Epithelial cell of esophagus (primary cell): ENCODE results near the gene LHX2.
A peak's percentile ranks its signal among the peaks of the same experiment; 100 is the strongest.

ENCODE experiments used
- DNase-seq: peaks from one replicate; pipeline ENCODE4 v3.0.0; 2010; ENCODE audit warnings: low read depth
- H3K4me3 ChIP-seq: 2 replicates; pipeline ENCODE4 v1.5.1; 2011; ENCODE audit warnings: mild to moderate bottlenecking, low read length, control low read depth
- TF ChIP-seq, protein P1 (sequence below): IDR thresholded peaks from 2 replicates; pipeline ENCODE4 v1.5.1; 2011; ENCODE audit warnings: low read depth, mild to moderate bottlenecking, low read length, control low read depth, inconsistent platforms; ENCODE audit not compliant: insufficient read depth; ENCODE audit errors: missing control alignments

LHX2 gene

DNA sequence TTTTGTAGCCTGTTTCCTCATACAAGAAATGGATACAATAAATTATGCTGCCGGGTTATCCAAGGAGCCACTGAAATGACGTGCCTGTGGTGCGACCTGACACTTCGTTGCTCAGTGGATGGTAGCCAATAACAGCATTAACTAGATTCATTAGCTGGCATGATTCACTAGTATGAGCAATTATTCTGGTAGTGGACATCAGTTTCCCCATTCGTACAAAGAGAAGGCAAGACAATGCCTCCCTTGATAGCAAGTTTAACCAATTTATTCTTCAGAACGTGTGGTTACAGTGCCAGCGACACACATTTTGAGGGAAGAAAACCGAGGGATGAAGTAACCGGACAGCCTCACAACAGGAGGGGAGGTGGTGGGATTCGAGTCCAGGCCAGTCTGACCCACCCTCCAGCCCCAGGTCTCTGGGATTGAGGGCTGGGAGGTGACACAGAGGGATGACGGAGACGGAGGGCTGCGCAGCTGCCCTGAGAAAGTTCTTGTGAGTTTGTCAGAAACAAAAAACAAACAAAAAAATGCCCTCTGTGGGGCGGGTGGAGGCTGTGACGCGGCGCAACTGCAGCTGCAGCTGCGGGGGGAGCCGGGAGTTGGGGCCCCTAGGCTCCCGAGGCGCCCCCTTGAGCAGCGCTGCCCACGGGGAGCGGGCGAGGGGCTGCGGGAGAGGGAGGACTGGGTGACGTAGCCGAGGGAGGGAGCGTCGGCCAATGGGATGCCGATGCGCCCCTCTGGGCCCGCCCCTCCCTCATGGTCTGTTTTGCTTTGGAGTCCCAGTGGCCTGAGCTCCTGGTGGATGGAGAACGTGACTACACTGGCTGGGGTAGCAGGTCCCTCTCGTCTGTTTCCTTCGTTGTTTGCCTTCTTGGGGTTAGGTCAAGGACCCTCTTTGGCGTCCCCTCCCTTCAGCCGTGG is 10.9 kb downstream of the LHX2 start:
- H3K4me3 ChIP-seq = no peak overlapping the region
- peak; percentile 23 for DNase-seq

DNA sequence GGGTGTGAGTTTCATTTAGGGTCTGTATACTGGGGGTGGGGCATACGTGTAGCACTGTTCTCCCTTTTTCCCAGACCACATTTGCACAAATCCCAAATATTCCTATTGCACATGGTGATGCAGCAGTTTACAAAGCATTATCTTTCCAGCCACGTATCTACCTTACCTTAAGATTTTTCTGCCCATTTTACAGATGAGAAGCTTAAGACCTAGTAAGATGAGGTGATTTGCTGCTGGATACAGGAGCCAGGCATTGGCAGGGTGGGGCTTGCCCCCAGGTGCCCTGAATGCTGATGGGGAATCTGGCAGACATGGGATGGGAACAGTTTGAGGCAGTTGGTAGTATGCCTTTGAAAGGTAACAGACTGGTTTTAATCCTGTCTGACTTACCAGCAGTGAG is 12.5 kb downstream of the LHX2 start:
- no peak for DNase-seq
- no peak overlapping the region for H3K4me3 ChIP-seq
- TF ChIP-seq, protein P1, sequence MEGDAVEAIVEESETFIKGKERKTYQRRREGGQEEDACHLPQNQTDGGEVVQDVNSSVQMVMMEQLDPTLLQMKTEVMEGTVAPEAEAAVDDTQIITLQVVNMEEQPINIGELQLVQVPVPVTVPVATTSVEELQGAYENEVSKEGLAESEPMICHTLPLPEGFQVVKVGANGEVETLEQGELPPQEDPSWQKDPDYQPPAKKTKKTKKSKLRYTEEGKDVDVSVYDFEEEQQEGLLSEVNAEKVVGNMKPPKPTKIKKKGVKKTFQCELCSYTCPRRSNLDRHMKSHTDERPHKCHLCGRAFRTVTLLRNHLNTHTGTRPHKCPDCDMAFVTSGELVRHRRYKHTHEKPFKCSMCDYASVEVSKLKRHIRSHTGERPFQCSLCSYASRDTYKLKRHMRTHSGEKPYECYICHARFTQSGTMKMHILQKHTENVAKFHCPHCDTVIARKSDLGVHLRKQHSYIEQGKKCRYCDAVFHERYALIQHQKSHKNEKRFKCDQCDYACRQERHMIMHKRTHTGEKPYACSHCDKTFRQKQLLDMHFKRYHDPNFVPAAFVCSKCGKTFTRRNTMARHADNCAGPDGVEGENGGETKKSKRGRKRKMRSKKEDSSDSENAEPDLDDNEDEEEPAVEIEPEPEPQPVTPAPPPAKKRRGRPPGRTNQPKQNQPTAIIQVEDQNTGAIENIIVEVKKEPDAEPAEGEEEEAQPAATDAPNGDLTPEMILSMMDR = no peak

More for the DNA sequence above, 10.9 kb downstream of the LHX2 start:
- TF ChIP-seq, protein P1 = no peak

DNA sequence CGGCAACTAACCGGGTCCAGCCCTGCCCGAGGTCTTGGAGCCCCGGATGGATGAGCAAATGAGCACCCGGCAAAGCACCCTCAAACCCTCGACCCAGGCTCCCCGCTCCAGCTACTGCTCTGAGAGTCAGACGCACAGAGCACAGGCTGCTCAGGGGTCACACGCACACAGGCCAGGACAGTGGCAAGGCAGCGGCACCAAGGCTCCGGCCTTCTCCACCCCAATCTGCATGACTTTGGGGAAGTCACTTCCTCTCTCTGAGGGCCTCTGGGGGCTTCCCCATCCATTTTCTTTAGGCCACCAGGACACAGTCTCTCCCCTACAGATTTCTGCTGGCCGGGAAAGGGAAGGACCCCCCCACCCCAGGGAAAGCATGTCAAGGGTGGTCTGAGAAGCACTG is 18.0 kb downstream of the LHX2 start:
- no peak overlapping the region for H3K4me3 ChIP-seq
- TF ChIP-seq, protein P1 = no peak

DNA sequence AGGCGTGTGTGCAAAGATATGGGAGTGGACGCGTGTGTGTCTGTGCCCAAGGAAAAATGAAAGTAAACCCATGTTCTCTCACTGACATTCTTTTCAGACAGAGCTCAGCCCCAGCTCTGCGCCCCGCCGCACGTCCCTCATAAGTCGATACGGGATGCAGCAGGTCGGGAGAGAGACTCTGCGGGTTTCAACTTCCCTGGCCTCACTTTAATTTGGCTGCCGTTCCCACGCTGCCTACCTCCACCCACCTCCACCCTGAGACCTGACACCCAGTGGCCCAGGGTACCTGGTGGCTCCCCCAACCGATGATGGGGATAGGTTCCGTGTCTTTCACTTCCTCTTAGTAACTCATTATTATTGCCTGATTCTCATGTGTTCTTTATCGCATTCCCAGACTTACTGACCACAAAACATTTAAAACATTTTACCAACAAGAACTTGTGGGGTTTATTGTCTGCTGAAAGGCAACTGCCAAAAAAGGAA is 19.4 kb downstream of the LHX2 start:
- H3K4me3 ChIP-seq = no peak overlapping the region
- DNase-seq = no peak
- TF ChIP-seq, protein P1 = no peak

More for the DNA sequence above, 18.0 kb downstream of the LHX2 start:
- DNase-seq = no peak

DNA sequence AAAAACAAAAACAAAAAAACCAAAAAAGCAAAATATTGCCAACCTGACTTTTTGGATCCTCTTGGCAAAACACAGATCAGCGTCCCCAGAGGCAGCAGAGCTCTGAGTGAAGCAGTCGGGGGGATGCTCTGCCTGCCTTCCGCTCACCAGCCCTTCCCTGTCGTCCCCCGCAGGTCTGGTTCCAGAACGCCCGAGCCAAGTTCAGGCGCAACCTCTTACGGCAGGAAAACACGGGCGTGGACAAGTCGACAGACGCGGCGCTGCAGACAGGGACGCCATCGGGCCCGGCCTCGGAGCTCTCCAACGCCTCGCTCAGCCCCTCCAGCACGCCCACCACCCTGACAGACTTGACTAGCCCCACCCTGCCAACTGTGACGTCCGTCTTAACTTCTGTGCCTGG is 20.7 kb downstream of the LHX2 start:
- no peak for DNase-seq
- TF ChIP-seq, protein P1 = no peak

DNA sequence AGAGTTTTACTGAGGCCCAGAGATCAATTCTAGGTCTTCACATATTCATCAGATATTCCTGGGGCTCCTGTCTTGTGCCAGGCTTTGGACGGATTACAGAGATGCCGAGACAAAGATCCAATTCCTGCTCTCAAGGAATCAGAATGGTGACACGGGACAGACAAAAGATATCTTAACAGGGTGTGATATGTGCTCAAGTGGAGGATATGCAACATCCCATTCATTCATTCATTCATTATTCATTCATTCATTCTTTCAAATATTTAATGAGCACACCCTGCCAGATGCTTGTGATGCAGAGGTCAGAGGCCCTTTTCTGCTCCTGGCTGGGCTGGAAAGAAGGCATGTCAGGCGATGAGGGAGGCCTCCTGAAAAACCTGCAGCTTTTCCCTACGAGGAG is 21.8 kb downstream of the LHX2 start:
- TF ChIP-seq, protein P1 = no peak
- H3K4me3 ChIP-seq = no peak overlapping the region
- no peak for DNase-seq

More for the DNA sequence above, 20.7 kb downstream of the LHX2 start:
- H3K4me3 ChIP-seq = no peak overlapping the region
